Retinal pigment epithelial cell (primary cell): ENCODE measurements around the gene CARHSP1.
"Not testable (repeated sequence)": the region's sequence is repeated elsewhere in the genome, so short reads cannot be mapped to it uniquely, and the experiment has no call there.

Source experiments
- DNase-seq: peaks from one replicate; pipeline ENCODE4 v3.0.0-alpha.2; 2010; ENCODE audit warnings: low read depth
- H3K4me3 ChIP-seq: 2 replicates; pipeline ENCODE4 v1.5.1; 2011; ENCODE audit warnings: mild to moderate bottlenecking, low read length, control low read depth, moderate library complexity
- TF ChIP-seq, protein P1 (sequence below): conservative IDR thresholded peaks from 2 replicates; pipeline ENCODE4 v1.5.1; 2011; ENCODE audit warnings: low read depth, low read length, control low read depth, inconsistent platforms

The CARHSP1 gene

DNA sequence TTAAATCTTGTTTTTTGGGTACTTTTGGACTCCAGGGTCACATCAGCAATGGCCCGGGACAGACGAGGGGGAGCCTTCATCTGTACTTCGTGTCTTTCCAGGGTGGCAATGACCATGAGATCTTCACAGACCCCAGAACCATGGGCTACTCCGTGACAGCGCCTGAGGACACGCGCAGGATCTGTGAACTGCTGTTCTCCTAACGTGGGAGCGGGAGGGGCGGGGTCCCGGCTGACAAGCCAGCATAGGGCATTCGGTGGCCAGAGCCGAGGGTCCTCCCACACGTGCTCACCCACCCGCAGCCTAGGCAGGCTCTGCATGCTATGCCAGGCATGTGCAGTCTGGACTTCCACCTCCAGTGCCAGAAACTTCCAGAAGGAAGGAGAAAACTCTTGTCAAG lies 21.2 kb downstream of the CARHSP1 start:
- TF ChIP-seq, protein P1, sequence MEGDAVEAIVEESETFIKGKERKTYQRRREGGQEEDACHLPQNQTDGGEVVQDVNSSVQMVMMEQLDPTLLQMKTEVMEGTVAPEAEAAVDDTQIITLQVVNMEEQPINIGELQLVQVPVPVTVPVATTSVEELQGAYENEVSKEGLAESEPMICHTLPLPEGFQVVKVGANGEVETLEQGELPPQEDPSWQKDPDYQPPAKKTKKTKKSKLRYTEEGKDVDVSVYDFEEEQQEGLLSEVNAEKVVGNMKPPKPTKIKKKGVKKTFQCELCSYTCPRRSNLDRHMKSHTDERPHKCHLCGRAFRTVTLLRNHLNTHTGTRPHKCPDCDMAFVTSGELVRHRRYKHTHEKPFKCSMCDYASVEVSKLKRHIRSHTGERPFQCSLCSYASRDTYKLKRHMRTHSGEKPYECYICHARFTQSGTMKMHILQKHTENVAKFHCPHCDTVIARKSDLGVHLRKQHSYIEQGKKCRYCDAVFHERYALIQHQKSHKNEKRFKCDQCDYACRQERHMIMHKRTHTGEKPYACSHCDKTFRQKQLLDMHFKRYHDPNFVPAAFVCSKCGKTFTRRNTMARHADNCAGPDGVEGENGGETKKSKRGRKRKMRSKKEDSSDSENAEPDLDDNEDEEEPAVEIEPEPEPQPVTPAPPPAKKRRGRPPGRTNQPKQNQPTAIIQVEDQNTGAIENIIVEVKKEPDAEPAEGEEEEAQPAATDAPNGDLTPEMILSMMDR, result no peak
- no peak for DNase-seq
- no peak overlapping the region for H3K4me3 ChIP-seq

DNA sequence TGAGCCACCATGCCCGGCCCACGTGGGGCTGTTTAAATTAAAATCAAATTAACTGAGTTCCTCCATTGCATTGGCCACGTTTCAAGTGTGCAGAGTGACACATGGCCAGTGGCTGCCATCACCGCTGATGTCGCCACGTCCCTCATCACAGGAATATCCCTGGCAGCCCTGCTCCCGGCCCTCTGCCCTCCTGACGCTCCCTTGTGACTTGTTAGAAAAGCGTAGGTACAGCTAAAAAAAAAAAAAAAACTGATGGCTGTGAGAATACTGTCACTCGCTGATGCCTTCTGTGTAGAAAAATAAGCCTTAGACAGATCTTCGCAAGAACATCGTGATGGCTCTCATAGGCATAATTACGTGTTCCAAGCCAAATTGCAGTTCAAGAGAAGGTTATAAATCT lies 21.7 kb downstream of the CARHSP1 start:
- TF ChIP-seq, protein P1, result no peak
- no peak for DNase-seq
- H3K4me3 ChIP-seq, result no peak overlapping the region

DNA sequence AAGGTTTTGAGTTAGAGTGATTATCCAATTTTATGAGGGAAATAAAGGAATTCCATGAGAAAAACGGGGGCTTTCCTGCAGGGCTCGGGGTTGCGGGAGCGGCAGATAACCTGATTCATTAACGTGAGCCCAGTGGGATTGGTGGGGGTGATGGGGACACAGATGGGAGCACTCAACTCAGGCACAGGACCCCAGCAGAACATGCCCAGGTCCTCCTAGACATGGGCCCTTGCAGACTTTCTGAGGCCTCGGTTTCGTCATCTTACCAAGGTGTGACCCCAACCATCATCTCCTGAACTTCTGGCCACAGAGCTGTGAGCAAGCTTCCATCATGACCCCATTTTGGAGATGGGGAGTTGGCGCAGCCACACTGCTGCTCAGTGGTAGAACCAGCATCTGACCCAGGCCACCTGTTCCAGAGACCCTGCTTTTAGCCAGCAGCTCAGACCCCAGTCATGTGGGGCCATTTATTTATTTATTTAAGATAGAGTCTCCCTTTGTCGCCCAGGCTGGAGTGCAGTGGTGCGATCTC lies 22.3 kb downstream of the CARHSP1 start:
- no peak overlapping the region for H3K4me3 ChIP-seq
- TF ChIP-seq, protein P1, result no peak
- no peak for DNase-seq

DNA sequence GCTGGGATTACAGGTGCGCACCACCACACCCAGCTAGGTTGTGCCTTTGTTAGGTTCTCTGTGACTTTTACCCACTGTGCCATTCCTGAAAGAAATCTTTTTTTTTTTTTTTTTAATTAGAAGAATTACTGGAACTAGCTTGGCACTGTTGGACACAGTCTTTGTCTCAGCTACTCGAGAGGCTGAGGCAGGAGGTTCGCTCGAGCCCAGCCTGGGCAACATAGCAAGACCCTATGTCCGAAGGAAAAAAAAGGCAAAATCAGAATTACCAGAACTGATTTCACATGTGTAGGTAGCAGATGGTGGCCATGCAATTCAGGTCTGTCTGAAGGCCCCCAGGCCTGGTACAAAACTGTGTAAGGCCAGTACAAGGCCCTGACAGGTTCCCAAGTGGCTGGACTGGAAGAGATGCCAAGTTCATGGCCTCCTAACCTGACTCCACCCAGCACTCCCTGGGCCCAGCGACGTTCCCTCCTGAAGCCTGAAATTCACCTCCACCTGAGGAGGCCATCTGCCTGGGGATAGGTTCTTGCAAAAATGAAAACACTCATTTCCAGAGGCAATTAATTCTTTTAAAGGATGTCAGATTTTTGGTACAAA lies 23.0 kb downstream of the CARHSP1 start:
- DNase-seq, result no peak
- no peak overlapping the region for H3K4me3 ChIP-seq
- TF ChIP-seq, protein P1, result no peak

DNA sequence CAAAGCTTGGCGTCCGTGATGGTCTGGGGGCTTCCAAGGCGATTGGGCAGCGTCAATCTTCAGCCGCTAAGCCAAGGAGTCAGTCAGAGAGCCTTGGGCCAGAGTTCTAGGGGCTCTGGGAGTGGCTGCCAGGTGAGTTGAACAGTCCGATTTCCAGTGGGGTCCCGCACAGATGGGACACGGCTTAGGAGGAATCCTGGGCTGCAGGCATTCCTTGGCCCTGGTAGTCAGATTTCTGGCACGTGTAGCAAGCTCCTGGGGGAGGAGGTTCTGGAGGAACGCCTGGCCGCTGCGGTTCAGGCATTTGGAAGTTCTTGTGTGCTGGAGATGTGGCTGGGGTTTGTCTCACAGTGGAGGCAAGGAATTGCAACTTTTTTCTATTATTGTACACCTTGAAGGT lies 25.5 kb downstream of the CARHSP1 start:
- DNase-seq, H3K4me3 ChIP-seq: not testable (repeated sequence)

DNA sequence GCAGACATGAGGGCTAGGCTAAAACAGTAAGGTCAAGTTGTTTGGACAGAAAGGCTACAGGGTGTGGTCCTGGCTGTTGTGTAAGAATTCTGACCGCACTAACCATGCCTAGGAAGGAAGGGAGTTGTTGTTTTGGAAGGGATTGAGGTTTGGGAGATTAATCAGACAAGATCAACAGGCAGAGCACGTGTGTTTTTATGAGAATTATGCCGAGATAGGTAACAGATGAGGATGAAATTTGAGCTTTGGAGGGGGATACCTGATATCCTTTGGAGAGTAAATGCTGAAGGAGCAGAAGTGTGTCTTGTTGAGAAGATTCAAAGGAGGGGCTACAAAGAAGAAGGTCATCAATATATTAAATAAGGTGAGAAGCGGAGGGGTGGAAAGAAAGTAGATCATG lies 26.8 kb downstream of the CARHSP1 start:
- not testable (repeated sequence) for DNase-seq, H3K4me3 ChIP-seq

DNA sequence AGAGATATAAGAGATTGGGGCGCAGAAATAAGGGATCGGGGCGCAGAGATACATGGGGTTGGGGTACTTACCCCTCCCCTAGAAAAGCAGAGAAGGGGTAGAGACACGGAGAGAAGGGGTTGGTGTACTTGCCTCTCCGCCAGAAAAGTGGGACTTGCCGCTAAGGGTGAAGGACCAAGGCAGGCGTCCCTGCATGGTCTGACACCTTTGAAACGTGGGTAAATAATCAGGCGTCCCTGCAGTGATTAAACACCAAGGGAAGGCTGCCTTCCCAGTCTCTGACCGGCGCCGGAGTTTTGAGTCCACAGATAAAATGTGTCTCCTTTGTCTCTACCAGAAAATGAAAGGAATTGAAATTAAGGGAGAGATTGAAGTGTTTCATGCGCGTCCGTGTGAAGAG lies 31.2 kb downstream of the CARHSP1 start:
- H3K4me3 ChIP-seq, DNase-seq: not testable (repeated sequence)

DNA sequence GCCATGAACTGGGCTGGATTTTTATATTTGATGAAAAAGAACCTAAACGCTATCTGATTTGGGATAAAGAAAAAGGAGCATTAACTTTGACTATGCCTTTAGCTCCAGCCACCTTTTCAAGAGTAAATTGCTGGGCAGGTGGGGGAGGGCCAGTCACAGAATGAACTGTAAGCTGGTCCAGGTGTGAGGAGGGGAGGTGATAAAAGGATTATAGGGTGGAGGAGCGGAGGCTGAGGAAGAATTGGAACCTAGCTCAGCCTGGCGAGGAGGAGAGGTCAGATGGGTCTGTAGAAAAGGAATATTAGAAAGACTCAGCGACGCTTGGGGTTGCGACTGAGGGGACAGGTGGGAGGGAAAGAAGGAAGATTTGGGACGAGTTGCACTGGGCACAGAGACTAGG lies 32.0 kb downstream of the CARHSP1 start:
- DNase-seq, H3K4me3 ChIP-seq: not testable (repeated sequence)

DNA sequence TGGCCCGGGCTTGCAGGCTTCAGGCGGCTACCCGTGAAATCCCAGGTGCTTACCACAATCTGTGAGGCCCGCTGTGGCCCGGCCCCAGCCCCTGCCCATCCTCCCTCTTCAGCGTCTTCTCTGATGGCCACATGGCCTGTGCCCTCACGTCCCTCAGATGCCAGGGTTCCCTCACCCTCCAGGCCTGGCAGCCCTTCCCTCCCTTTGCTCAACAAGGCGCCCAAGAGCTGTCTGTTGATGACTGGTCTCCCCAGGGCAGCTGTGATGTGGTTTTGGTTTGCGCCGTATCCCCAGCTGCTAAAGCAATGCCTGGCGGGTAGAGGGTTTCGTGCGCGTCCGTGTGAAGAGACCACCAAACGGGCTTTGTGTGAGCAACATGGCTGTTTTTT lies 36.1 kb downstream of the CARHSP1 start:
- TF ChIP-seq, protein P1, result no peak
- H3K4me3 ChIP-seq, result no peak overlapping the region
- no peak for DNase-seq
